K562 (cell line): ENCODE results near the gene UIMC1.

ENCODE experiments used
- ATF1 ChIP-seq, 2 experiments: fragments of 450-650 bp in 1 of 2; IDR thresholded peaks; 2 replicates each; pipeline ENCODE4 v1.6.1; 2016; ENCODE audit warnings: missing compliant biosample characterization in 1 of 2, missing genetic modification characterization in 1 of 2
- CTCF ChIP-seq, 3 experiments: IDR thresholded peaks in 2 of 3; conservative IDR thresholded peaks in 1 of 3; 2 replicates each; pipeline ENCODE4 v1.5.1; 2011 to 2012; ENCODE audit warnings: low read length in 3 of 3, mild to moderate bottlenecking in 3 of 3, control low read depth in 2 of 3, improper control_type of control experiment in 1 of 3, inconsistent platforms in 1 of 3, low read depth in 1 of 3, mixed read lengths in 1 of 3, moderate library complexity in 1 of 3; ENCODE audit not compliant: insufficient read depth in 2 of 3
- MYC ChIP-seq, 2 experiments: fragments of 250-450 bp in 1 of 2; sonication (Bioruptor Pico) in 1 of 2; IDR thresholded peaks; 2 replicates each; pipeline versions ENCODE4 v1.5.1 to v1.6.1; 2012 to 2021; ENCODE audit warnings: low read depth in 2 of 2, borderline replicate concordance in 1 of 2, improper control_type of control experiment in 1 of 2, low read length in 1 of 2, mild to moderate bottlenecking in 1 of 2, moderate library complexity in 1 of 2
- NCOR1 ChIP-seq: fragments of 450-650 bp; IDR thresholded peaks from 2 replicates; pipeline ENCODE4 v1.6.1; 2016; ENCODE audit warnings: mild to moderate bottlenecking, moderate library complexity
- POLR2A ChIP-seq: fragments of 450-650 bp; conservative IDR thresholded peaks from 2 replicates; pipeline ENCODE4 v1.6.1; 2016
- PRDM10 ChIP-seq: fragments of 450-650 bp; IDR thresholded peaks from 2 replicates; pipeline ENCODE4 v1.6.1; 2018; ENCODE audit not compliant: partially characterized antibody
- YY1 ChIP-seq, 3 experiments: IDR thresholded peaks; 2 replicates each; pipeline ENCODE4 v1.6.1; 2011; ENCODE audit warnings: low read length in 2 of 3, mild to moderate bottlenecking in 2 of 3, moderate library complexity in 2 of 3, borderline replicate concordance in 1 of 3, control low read depth in 1 of 3, low read depth in 1 of 3; ENCODE audit not compliant: insufficient read depth in 3 of 3, insufficient replicate concordance in 2 of 3, control insufficient read depth in 1 of 3, insufficient read length in 1 of 3; ENCODE audit errors: extremely low read depth in 1 of 3
- ZBTB17 ChIP-seq: fragments of 450-650 bp; formaldehyde crosslinking; IDR thresholded peaks from 2 replicates; pipeline ENCODE4 v1.4.0; 2020; ENCODE audit warnings: mild to moderate bottlenecking
- TF ChIP-seq, protein P1 (sequence below): fragments of 250-450 bp; sonication (Bioruptor Pico); IDR thresholded peaks from 2 replicates; pipeline ENCODE4 v1.4.0; 2020; ENCODE audit warnings: mild to moderate bottlenecking, moderate library complexity, borderline replicate concordance

DNA sequence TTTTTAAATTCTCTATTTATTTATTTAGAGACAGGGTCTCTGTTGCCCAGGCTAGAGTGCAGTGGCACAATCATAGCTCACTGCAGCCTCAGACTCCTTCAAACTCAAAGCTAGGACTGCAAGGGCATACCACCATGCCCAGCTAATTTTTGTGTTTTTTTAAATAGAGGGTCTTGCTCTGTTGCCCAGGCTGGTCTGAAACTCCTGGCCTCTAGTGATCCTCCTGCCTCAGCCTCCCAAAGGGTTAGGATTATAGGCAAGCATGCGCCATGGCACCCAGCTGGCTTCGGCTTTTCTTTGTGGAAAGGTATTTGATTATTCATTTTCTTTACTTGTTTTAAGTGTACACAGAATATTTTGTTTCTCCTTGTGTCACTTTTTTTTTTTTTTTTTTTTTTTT lies 21.1 kb upstream of the UIMC1 start:
- TF ChIP-seq YY1 (IDR thresholded peaks at IDR 0.05; ENCODE audit: borderline replicate concordance in 1 of 3, control insufficient read depth in 1 of 3, extremely low read depth in 1 of 3, insufficient read depth in 3 of 3, insufficient read length in 1 of 3, insufficient replicate concordance in 2 of 3, low read depth in 1 of 3, low read length in 2 of 3) = no peak
- TF ChIP-seq, protein P1, sequence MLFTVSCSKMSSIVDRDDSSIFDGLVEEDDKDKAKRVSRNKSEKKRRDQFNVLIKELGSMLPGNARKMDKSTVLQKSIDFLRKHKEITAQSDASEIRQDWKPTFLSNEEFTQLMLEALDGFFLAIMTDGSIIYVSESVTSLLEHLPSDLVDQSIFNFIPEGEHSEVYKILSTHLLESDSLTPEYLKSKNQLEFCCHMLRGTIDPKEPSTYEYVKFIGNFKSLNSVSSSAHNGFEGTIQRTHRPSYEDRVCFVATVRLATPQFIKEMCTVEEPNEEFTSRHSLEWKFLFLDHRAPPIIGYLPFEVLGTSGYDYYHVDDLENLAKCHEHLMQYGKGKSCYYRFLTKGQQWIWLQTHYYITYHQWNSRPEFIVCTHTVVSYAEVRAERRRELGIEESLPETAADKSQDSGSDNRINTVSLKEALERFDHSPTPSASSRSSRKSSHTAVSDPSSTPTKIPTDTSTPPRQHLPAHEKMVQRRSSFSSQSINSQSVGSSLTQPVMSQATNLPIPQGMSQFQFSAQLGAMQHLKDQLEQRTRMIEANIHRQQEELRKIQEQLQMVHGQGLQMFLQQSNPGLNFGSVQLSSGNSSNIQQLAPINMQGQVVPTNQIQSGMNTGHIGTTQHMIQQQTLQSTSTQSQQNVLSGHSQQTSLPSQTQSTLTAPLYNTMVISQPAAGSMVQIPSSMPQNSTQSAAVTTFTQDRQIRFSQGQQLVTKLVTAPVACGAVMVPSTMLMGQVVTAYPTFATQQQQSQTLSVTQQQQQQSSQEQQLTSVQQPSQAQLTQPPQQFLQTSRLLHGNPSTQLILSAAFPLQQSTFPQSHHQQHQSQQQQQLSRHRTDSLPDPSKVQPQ = no peak
- no peak for TF ChIP-seq ZBTB17 (CRISPR knock-in tag)
- TF ChIP-seq ATF1 (CRISPR knock-in tag; IDR thresholded peaks at IDR 0.05) = no peak
- TF ChIP-seq ATF1 (tag; IDR thresholded peaks at IDR 0.05) = no peak
- no peak for TF ChIP-seq POLR2A
- TF ChIP-seq NCOR1 = no peak
- TF ChIP-seq CTCF (IDR thresholded peaks at IDR 0.05 in 2 of 3, conservative IDR thresholded peaks at IDR 0.05 in 1 of 3; ENCODE audit: insufficient read depth in 2 of 3, low read depth in 1 of 3, low read length in 3 of 3) = no peak
- TF ChIP-seq MYC (IDR thresholded peaks at IDR 0.05; ENCODE audit: low read depth, low read length) = no peak
- TF ChIP-seq MYC (CRISPR knock-in tag; IDR thresholded peaks at IDR 0.05; ENCODE audit: borderline replicate concordance, low read depth) = no peak
- no peak for TF ChIP-seq PRDM10
